HG03520 (cell line): Measurements from ENCODE around the gene CROT.

ENCODE experiments used
- ATAC-seq: cut with Tn5 transposase; IDR thresholded peaks from one replicate; pipeline ENCODE4 v1.9.1; 2021; ENCODE audit warnings: mild to moderate bottlenecking, moderate library complexity; ENCODE audit not compliant: unreplicated experiment

Gene CROT

GRCh38 chr7:87341441-87341840, 4.0 kb upstream of the CROT start:
- no peak for ATAC-seq

GRCh38 chr7:87342231-87342630, 3.2 kb upstream of the CROT start:
- ATAC-seq, result no peak

GRCh38 chr7:87344446-87344845, 1.0 kb upstream of the CROT start:
- ATAC-seq, result no peak

GRCh38 chr7:87345962-87346371, 503 bp downstream of the CROT start:
- ATAC-seq, result no peak

- ATAC-seq, result no peak
Observed at GRCh38 chr7:87347207-87347606, 1.7 kb downstream of the CROT start.

GRCh38 chr7:87347664-87348063, 2.2 kb downstream of the CROT start:
- no peak for ATAC-seq

- no peak for ATAC-seq
Observed at GRCh38 chr7:87354749-87355148, 9.3 kb downstream of the CROT start.

- no peak for ATAC-seq
Observed at GRCh38 chr7:87356448-87356847, 11.0 kb downstream of the CROT start.

GRCh38 chr7:87359366-87359765, 13.9 kb downstream of the CROT start:
- no peak for ATAC-seq

GRCh38 chr7:87361320-87361719, 15.9 kb downstream of the CROT start:
- ATAC-seq, result no peak

- no peak for ATAC-seq
Observed at GRCh38 chr7:87363342-87363741, 17.9 kb downstream of the CROT start.

GRCh38 chr7:87364246-87364645, 18.8 kb downstream of the CROT start:
- no peak for ATAC-seq

- no peak for ATAC-seq
Observed at GRCh38 chr7:87369216-87369615, 23.8 kb downstream of the CROT start.

GRCh38 chr7:87370660-87371180, 25.3 kb downstream of the CROT start:
- no peak for ATAC-seq

- ATAC-seq, result no peak
Observed at GRCh38 chr7:87375662-87376435, 30.4 kb downstream of the CROT start.

- no peak for ATAC-seq
Observed at GRCh38 chr7:87380905-87381304, 35.4 kb downstream of the CROT start.

GRCh38 chr7:87391020-87391701, 45.7 kb downstream of the CROT start:
- no peak for ATAC-seq

GRCh38 chr7:87395442-87396020, 50.1 kb downstream of the CROT start:
- ATAC-seq, result no peak

GRCh38 chr7:87398446-87398845, 53.0 kb downstream of the CROT start:
- no peak for ATAC-seq

GRCh38 chr7:87404674-87405073, 59.2 kb downstream of the CROT start:
- no peak for ATAC-seq

- ATAC-seq, result no peak
Observed at GRCh38 chr7:87411186-87411585, 65.7 kb downstream of the CROT start.

GRCh38 chr7:87413029-87413428, 67.6 kb downstream of the CROT start:
- no peak for ATAC-seq
